Ascending aorta (tissue), 2 donors: ENCODE data around the gene CASKIN1. TPM values are rescaled to one million over a fixed set of nuclear protein-coding genes. Genes with fewer than 3 reads are reported as not detected.
A peak's percentile ranks its signal among the peaks of the same experiment; 100 is the strongest.

Source experiments
- DNase-seq, 2 donors: peaks; one replicate each; pipeline ENCODE4 v3.0.0-alpha.2; 2019; ENCODE audit warnings: low spot score in 2 of 2
- H3K27ac ChIP-seq, 2 donors: fragments of 200-600 bp; sonication (generic); one replicate each; pipeline ENCODE4 v1.5.1; 2016 to 2017; ENCODE audit warnings: mild to moderate bottlenecking in 1 of 2
- H3K27me3 ChIP-seq: fragments of 200-600 bp; sonication (generic); one replicate; pipeline ENCODE4 v1.5.1; 2017
- H3K36me3 ChIP-seq, 2 donors: fragments of 200-600 bp; sonication (generic); one replicate each; pipeline ENCODE4 v1.5.1; 2016
- H3K4me1 ChIP-seq, 2 donors: fragments of 200-600 bp; sonication (generic); one replicate each; pipeline ENCODE4 v1.5.1; 2016 to 2017; ENCODE audit warnings: mild to moderate bottlenecking in 1 of 2
- H3K4me3 ChIP-seq, 2 donors: fragments of 200-600 bp; sonication (generic); one replicate each; pipeline ENCODE4 v1.5.1; 2016 to 2017; ENCODE audit warnings: mild to moderate bottlenecking in 1 of 2
- H3K9me3 ChIP-seq, 2 donors: fragments of 200-600 bp; sonication (generic); one replicate each; pipeline ENCODE4 v1.5.1; 2016
- intact Hi-C: fragments of 100-400 bp; cut with DNase I; formaldehyde crosslinking; loops from one replicate; pipeline ENCODE4 v1.15.1; 2023
- total RNA-seq: library from RNA; depleted of rRNA; stranded (reverse); fragments of >200 nt; gene quantifications from one replicate; pipeline ENCODE4 v1.1.0, GENCODE V29; 2016
- TF ChIP-seq, protein P1 (sequence below), 3 experiments: fragments of 200-600 bp in 2 of 3; fragments of 450-650 bp in 1 of 3; sonication (generic) in 2 of 3; IDR thresholded peaks; one replicate each; pipeline ENCODE4 v1.5.1; 2016 to 2019; ENCODE audit warnings: antibody characterized with exemption in 3 of 3, mild to moderate bottlenecking in 1 of 3, moderate library complexity in 1 of 3

Gene CASKIN1
- total RNA-seq, 1 donor from 2014 or later = not detected

DNA sequence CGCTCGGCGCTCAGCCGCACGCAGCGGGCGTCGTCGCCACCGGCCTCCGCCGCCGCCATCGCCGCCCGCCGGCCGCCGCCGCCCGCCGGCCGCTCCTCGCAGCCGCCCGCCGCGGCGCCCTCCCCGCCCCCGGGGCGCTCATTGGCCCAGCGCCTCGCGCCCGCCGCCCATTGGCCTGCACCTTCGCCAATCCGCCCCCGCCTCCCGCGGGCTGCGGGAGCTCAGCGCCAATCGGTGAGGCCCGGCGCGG is 18.2 kb upstream of the CASKIN1 start, which contains the start of gene PGP:
TSS of gene PGP (minus strand) at position 122 of the 250 bp plus-strand sequence. CDS start at position 59, 63 bp downstream.
- H3K27me3 ChIP-seq = no peaks in the 10 kb centered on the region
- TF ChIP-seq, protein P1, sequence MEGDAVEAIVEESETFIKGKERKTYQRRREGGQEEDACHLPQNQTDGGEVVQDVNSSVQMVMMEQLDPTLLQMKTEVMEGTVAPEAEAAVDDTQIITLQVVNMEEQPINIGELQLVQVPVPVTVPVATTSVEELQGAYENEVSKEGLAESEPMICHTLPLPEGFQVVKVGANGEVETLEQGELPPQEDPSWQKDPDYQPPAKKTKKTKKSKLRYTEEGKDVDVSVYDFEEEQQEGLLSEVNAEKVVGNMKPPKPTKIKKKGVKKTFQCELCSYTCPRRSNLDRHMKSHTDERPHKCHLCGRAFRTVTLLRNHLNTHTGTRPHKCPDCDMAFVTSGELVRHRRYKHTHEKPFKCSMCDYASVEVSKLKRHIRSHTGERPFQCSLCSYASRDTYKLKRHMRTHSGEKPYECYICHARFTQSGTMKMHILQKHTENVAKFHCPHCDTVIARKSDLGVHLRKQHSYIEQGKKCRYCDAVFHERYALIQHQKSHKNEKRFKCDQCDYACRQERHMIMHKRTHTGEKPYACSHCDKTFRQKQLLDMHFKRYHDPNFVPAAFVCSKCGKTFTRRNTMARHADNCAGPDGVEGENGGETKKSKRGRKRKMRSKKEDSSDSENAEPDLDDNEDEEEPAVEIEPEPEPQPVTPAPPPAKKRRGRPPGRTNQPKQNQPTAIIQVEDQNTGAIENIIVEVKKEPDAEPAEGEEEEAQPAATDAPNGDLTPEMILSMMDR (IDR thresholded peaks at IDR 0.05) = no peak
- H3K4me1 ChIP-seq = peaks cover 12 to 22% of the 10 kb centered on the region in 2 donors
- peaks cover 0 to 7% of the 10 kb centered on the region in 2 donors for H3K36me3 ChIP-seq
- H3K9me3 ChIP-seq = no peaks in the 10 kb centered on the region
- intact Hi-C loops = loop anchor here (5.0 kb wide), 2 partner anchors 38 to 808 kb away; partner anchors contain the start of genes ECI1, HCFC1R1, THOC6 and TNFRSF12A
- peak within 1 kb of the TSS; percentile 73 to 75 for H3K27ac ChIP-seq
- H3K4me3 ChIP-seq = peak within 1 kb of the TSS; percentile 93 to 99
- no peak for DNase-seq

DNA sequence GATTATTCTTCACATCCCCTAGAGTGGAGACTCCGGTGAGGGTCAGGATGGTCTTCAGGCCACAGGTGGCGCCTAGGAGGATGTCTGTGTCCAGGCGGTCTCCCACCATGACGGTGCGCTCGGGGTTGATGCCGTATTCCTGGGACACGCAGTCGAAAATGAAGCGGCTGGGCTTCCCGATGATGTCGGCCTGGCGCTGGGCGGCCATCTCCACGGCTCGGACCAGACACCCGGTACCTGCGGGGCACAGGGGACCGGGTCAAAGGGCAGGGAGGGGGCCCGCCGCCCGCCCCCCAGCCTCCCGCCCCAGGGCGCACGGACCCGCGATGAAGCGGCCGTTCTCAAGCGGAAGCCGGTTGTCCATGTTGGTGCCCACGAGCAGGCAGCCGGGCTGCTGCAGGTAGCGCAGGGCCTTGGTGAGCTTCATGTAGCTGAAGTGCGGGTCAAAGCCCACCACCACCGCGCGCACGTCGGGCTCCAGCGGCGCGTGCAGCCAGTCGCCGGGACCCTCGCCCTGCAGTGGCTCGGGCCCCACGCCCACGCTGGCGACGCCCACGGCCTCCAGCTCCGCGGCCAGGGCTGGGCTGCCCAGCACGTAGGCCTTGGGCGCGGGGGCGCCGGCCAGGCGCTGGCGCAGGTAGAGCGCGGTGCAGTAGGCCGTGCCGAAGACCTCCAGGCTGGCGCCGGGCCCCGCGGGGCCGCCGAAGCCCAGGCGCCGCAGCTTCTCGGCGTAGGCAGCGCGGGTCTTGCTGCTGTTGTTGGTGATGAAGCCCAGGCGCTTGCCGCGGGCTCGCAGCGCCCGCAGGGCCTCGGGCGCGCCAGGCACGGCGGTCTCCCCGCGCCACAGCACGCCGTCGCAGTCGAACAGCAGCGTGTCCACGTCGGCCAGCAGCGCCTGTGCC is 17.7 kb upstream of the CASKIN1 start:
- Histone ChIP-seq H3K27me3 (no peaks in the 10 kb centered on the region), H3K9me3 (no peaks in the 10 kb centered on the region), H3K4me3 (peak overlapping the region; percentile 93 to 99), H3K27ac (peak overlapping the region; percentile 51 to 73), H3K4me1 (peaks cover 12 to 22% of the 10 kb centered on the region in 2 donors), H3K36me3 (peaks cover 0 to 13% of the 10 kb centered on the region in 2 donors)
- TF ChIP-seq, protein P1 (IDR thresholded peaks at IDR 0.05) = no peak
- no peak for DNase-seq
- intact Hi-C loops = loop anchor here (5.0 kb wide), 2 partner anchors 38 to 808 kb away; partner anchors contain the start of genes ECI1, HCFC1R1, THOC6 and TNFRSF12A

DNA sequence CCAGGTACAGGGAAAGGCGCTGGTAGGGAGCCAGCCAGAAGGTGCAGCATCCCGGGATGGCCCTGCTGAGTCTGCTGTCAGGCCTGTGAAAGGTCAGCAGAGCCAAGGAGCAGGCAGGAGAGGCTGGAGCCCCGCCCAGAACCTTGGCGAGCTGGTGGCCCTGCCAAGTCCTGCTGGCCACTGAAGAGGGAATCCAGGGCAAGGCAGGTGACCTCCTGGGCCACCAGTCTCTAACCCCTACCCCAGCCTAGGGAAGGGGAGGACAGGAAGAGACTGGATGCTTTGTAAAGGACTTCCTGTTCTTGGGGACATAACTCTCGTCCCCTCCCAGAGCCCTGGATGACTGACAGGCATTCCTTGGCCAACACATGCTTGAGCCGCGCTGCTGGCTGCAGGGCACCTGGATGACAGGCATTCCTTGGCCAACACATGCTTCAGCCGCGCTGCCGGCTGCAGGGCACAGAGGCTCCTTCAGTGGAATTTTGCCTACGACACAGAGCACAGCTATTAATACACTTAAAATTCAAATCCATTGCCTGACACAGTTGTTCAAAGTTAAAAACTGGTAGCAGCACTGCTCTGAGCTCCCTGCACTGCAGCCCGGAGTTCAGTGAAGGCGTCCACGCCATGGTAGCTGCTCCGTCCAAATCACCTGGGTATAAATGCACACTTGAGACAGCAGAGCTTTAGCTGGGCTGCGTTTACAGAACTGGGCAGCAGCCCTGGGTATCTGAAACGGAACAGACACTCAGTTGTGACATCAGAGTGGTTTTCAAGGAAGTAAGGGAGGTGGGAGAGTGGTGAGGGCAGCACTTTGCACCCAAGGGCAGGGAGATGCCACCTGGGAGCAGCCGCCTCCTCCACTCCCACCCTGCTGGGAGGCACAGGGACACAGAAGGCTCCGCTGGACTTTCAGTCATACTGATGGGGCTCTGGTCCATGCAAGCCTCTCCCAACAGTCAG is 16.2 kb upstream of the CASKIN1 start:
- no peaks in the 10 kb centered on the region for H3K27me3 ChIP-seq
- TF ChIP-seq, protein P1 (IDR thresholded peaks at IDR 0.05) = no peak
- peaks cover 13 to 27% of the 10 kb centered on the region in 2 donors for H3K36me3 ChIP-seq
- intact Hi-C loops = loop anchor here (5.0 kb wide), 2 partner anchors 40 to 810 kb away; partner anchors contain the start of genes ECI1, HCFC1R1, THOC6 and TNFRSF12A
- peaks cover 12 to 22% of the 10 kb centered on the region in 2 donors for H3K4me1 ChIP-seq
- no peak overlapping the region for H3K27ac ChIP-seq
- H3K4me3 ChIP-seq = peak overlapping the region in 1 of 2 donors; percentile 99
- DNase-seq = no peak
- no peaks in the 10 kb centered on the region for H3K9me3 ChIP-seq

DNA sequence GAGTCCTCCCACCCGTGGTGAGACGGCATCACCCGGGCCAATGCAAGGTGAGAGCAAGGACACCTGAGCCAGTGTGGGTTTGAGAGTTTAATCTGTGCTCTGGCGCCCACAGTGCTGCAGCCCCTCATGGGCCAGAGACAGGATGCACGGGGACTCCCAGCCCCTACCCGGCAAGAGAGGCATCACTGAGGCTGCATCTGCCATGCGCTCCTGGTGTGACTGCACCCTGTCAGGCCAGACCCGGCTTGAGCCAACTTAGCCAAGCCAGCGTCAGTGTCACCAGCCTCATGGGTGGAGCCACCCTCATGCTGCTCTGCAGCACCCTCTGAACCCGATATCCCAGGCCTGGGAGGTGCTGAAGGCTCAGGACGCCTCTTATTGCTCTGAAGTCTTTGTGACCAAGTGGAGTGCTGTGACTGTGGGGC is 15.5 kb upstream of the CASKIN1 start:
- Histone ChIP-seq H3K27ac (no peak overlapping the region), H3K9me3 (no peaks in the 10 kb centered on the region), H3K4me1 (peaks cover 12 to 22% of the 10 kb centered on the region in 2 donors), H3K36me3 (peaks cover 18 to 35% of the 10 kb centered on the region in 2 donors), H3K27me3 (no peaks in the 10 kb centered on the region), H3K4me3 (no peak overlapping the region)
- TF ChIP-seq, protein P1 (IDR thresholded peaks at IDR 0.05) = no peak
- intact Hi-C loops = loop anchor here (5.0 kb wide), 2 partner anchors 40 to 810 kb away; partner anchors contain the start of genes ECI1, HCFC1R1, THOC6 and TNFRSF12A
- no peak for DNase-seq
